ENCODE results near the gene CCDC27.

DNA sequence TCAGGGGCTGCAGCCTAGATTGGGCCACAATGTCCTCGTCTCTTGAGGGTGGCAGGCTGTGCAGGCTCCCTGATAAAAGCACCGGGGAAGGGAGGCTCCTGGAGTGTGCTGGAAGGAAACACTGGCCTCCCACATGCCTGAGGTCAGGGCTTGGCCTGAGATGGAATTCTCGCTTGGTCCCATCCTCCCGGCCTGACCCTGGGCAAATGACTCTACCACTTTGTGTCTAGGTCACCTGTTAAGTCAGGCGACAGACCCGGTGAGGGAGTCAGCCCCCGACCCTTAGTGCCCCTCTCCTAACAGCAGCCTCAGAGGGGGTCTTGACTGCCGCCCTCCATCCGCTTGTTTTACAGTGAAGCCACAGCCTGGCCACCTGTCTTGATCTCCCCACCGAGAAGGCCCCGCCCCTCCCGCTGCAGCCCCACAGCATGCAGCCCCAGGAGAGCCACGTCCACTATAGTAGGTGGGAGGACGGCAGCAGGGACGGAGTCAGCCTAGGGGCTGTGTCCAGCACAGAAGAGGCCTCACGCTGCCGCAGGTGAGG is 22.8 kb downstream of the CCDC27 start:
- TF ChIP-seq, protein P1, sequence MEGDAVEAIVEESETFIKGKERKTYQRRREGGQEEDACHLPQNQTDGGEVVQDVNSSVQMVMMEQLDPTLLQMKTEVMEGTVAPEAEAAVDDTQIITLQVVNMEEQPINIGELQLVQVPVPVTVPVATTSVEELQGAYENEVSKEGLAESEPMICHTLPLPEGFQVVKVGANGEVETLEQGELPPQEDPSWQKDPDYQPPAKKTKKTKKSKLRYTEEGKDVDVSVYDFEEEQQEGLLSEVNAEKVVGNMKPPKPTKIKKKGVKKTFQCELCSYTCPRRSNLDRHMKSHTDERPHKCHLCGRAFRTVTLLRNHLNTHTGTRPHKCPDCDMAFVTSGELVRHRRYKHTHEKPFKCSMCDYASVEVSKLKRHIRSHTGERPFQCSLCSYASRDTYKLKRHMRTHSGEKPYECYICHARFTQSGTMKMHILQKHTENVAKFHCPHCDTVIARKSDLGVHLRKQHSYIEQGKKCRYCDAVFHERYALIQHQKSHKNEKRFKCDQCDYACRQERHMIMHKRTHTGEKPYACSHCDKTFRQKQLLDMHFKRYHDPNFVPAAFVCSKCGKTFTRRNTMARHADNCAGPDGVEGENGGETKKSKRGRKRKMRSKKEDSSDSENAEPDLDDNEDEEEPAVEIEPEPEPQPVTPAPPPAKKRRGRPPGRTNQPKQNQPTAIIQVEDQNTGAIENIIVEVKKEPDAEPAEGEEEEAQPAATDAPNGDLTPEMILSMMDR (IDR thresholded peaks at IDR 0.05): no peak
- TF ChIP-seq POLR2AphosphoS5 (IDR thresholded peaks at IDR 0.05; ENCODE audit: low read depth, low read length): no peak
- TF ChIP-seq, protein P2, sequence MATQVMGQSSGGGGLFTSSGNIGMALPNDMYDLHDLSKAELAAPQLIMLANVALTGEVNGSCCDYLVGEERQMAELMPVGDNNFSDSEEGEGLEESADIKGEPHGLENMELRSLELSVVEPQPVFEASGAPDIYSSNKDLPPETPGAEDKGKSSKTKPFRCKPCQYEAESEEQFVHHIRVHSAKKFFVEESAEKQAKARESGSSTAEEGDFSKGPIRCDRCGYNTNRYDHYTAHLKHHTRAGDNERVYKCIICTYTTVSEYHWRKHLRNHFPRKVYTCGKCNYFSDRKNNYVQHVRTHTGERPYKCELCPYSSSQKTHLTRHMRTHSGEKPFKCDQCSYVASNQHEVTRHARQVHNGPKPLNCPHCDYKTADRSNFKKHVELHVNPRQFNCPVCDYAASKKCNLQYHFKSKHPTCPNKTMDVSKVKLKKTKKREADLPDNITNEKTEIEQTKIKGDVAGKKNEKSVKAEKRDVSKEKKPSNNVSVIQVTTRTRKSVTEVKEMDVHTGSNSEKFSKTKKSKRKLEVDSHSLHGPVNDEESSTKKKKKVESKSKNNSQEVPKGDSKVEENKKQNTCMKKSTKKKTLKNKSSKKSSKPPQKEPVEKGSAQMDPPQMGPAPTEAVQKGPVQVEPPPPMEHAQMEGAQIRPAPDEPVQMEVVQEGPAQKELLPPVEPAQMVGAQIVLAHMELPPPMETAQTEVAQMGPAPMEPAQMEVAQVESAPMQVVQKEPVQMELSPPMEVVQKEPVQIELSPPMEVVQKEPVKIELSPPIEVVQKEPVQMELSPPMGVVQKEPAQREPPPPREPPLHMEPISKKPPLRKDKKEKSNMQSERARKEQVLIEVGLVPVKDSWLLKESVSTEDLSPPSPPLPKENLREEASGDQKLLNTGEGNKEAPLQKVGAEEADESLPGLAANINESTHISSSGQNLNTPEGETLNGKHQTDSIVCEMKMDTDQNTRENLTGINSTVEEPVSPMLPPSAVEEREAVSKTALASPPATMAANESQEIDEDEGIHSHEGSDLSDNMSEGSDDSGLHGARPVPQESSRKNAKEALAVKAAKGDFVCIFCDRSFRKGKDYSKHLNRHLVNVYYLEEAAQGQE (IDR thresholded peaks at IDR 0.05; ENCODE audit: insufficient read depth in 1 of 2, low read depth in 2 of 2, low read length in 1 of 2): no peak
